ENCODE results near the gene ING1.
A peak's percentile ranks its signal among the peaks of the same experiment; 100 is the strongest.

The ING1 gene

GRCh38 chr13:110676595-110677587 is 36.6 kb upstream of the ING1 start:
- peaks cover 42% of the 10 kb centered on the region for H3K36me3 ChIP-seq (ENCODE audit: insufficient read depth, insufficient read length, low read length)
- no peaks in the 10 kb centered on the region for H3K4me1 ChIP-seq (ENCODE audit: insufficient read depth, insufficient read length)
- no peaks in the 10 kb centered on the region for H3K9me3 ChIP-seq (ENCODE audit: insufficient read depth, low read length)
- no peaks in the 10 kb centered on the region for H3K27me3 ChIP-seq (ENCODE audit: insufficient read depth, insufficient read length)
- no peak overlapping the region for H3K9ac ChIP-seq (ENCODE audit: insufficient read length, low read depth)
- no peak for DNase-seq (ENCODE audit: low read depth, low spot score)
- TF ChIP-seq ZNF274 (IDR thresholded peaks at IDR 0.05; ENCODE audit: low read depth, low read length) (no peak), YY1 (IDR thresholded peaks at IDR 0.05; ENCODE audit: insufficient read depth, insufficient read length) (no peak), SUZ12 (IDR thresholded peaks at IDR 0.05; ENCODE audit: extremely low read depth, insufficient read depth, insufficient read length) (no peak)
- no peak overlapping the region for H3K4me3 ChIP-seq (ENCODE audit: insufficient read length, low read depth)

GRCh38 chr13:110677731-110678545 is 35.6 kb upstream of the ING1 start:
- peaks cover 51% of the 10 kb centered on the region for H3K36me3 ChIP-seq (ENCODE audit: insufficient read depth, insufficient read length, low read length)
- H3K9me3 ChIP-seq (ENCODE audit: insufficient read depth, low read length) = no peaks in the 10 kb centered on the region
- TF ChIP-seq SUZ12 (IDR thresholded peaks at IDR 0.05; ENCODE audit: extremely low read depth, insufficient read depth, insufficient read length) (no peak), YY1 (IDR thresholded peaks at IDR 0.05; ENCODE audit: insufficient read depth, insufficient read length) (no peak), ZNF274 (IDR thresholded peaks at IDR 0.05; ENCODE audit: low read depth, low read length) (no peak)
- H3K9ac ChIP-seq (ENCODE audit: insufficient read length, low read depth) = no peak overlapping the region
- H3K27me3 ChIP-seq (ENCODE audit: insufficient read depth, insufficient read length) = no peaks in the 10 kb centered on the region
- DNase-seq (ENCODE audit: low read depth, low spot score) = no peak
- no peak overlapping the region for H3K4me3 ChIP-seq (ENCODE audit: insufficient read length, low read depth)
- H3K4me1 ChIP-seq (ENCODE audit: insufficient read depth, insufficient read length) = no peaks in the 10 kb centered on the region

GRCh38 chr13:110680852-110681251 is 32.6 kb upstream of the ING1 start:
- TF ChIP-seq YY1 (IDR thresholded peaks at IDR 0.05; ENCODE audit: insufficient read depth, insufficient read length) (no peak), ZNF274 (IDR thresholded peaks at IDR 0.05; ENCODE audit: low read depth, low read length) (no peak), SUZ12 (IDR thresholded peaks at IDR 0.05; ENCODE audit: extremely low read depth, insufficient read depth, insufficient read length) (no peak)
- Histone ChIP-seq H3K4me1 (ENCODE audit: insufficient read depth, insufficient read length) (no peaks in the 10 kb centered on the region), H3K27me3 (ENCODE audit: insufficient read depth, insufficient read length) (no peaks in the 10 kb centered on the region), H3K4me3 (ENCODE audit: insufficient read length, low read depth) (no peak overlapping the region), H3K9me3 (ENCODE audit: insufficient read depth, low read length) (no peaks in the 10 kb centered on the region), H3K36me3 (ENCODE audit: insufficient read depth, insufficient read length, low read length) (peaks cover 72% of the 10 kb centered on the region), H3K9ac (ENCODE audit: insufficient read length, low read depth) (no peak overlapping the region)
- peak; percentile 27 for DNase-seq (ENCODE audit: low read depth, low spot score)

GRCh38 chr13:110681868-110682550 is 31.5 kb upstream of the ING1 start:
- TF ChIP-seq YY1 (IDR thresholded peaks at IDR 0.05; ENCODE audit: insufficient read depth, insufficient read length) (no peak), SUZ12 (IDR thresholded peaks at IDR 0.05; ENCODE audit: extremely low read depth, insufficient read depth, insufficient read length) (no peak), ZNF274 (IDR thresholded peaks at IDR 0.05; ENCODE audit: low read depth, low read length) (no peak)
- Histone ChIP-seq H3K27me3 (ENCODE audit: insufficient read depth, insufficient read length) (no peaks in the 10 kb centered on the region), H3K4me1 (ENCODE audit: insufficient read depth, insufficient read length) (no peaks in the 10 kb centered on the region), H3K9ac (ENCODE audit: insufficient read length, low read depth) (no peak overlapping the region), H3K4me3 (ENCODE audit: insufficient read length, low read depth) (no peak overlapping the region), H3K36me3 (ENCODE audit: insufficient read depth, insufficient read length, low read length) (peaks cover 69% of the 10 kb centered on the region), H3K9me3 (ENCODE audit: insufficient read depth, low read length) (no peaks in the 10 kb centered on the region)
- DNase-seq (ENCODE audit: low read depth, low spot score) = no peak

- Histone ChIP-seq H3K4me3 (ENCODE audit: insufficient read length, low read depth) (no peak overlapping the region), H3K9me3 (ENCODE audit: insufficient read depth, low read length) (no peaks in the 10 kb centered on the region), H3K4me1 (ENCODE audit: insufficient read depth, insufficient read length) (no peaks in the 10 kb centered on the region), H3K9ac (ENCODE audit: insufficient read length, low read depth) (no peak overlapping the region), H3K36me3 (ENCODE audit: insufficient read depth, insufficient read length, low read length) (peaks cover 72% of the 10 kb centered on the region), H3K27me3 (ENCODE audit: insufficient read depth, insufficient read length) (no peaks in the 10 kb centered on the region)
- no peak for TF ChIP-seq YY1 (IDR thresholded peaks at IDR 0.05; ENCODE audit: insufficient read depth, insufficient read length)
- TF ChIP-seq ZNF274 (IDR thresholded peaks at IDR 0.05; ENCODE audit: low read depth, low read length) = no peak
- TF ChIP-seq SUZ12 (IDR thresholded peaks at IDR 0.05; ENCODE audit: extremely low read depth, insufficient read depth, insufficient read length) = no peak
- DNase-seq (ENCODE audit: low read depth, low spot score) = no peak
Observed at GRCh38 chr13:110682746-110683145, 30.8 kb upstream of the ING1 start.

- no peaks in the 10 kb centered on the region for H3K27me3 ChIP-seq (ENCODE audit: insufficient read depth, insufficient read length)
- H3K4me3 ChIP-seq (ENCODE audit: insufficient read length, low read depth) = no peak overlapping the region
- H3K9me3 ChIP-seq (ENCODE audit: insufficient read depth, low read length) = no peaks in the 10 kb centered on the region
- no peak for DNase-seq (ENCODE audit: low read depth, low spot score)
- H3K36me3 ChIP-seq (ENCODE audit: insufficient read depth, insufficient read length, low read length) = peaks cover 72% of the 10 kb centered on the region
- TF ChIP-seq SUZ12 (IDR thresholded peaks at IDR 0.05; ENCODE audit: extremely low read depth, insufficient read depth, insufficient read length) = no peak
- TF ChIP-seq YY1 (IDR thresholded peaks at IDR 0.05; ENCODE audit: insufficient read depth, insufficient read length) = no peak
- no peak for TF ChIP-seq ZNF274 (IDR thresholded peaks at IDR 0.05; ENCODE audit: low read depth, low read length)
- no peaks in the 10 kb centered on the region for H3K4me1 ChIP-seq (ENCODE audit: insufficient read depth, insufficient read length)
- H3K9ac ChIP-seq (ENCODE audit: insufficient read length, low read depth) = no peak overlapping the region
Observed at GRCh38 chr13:110683203-110683883, 30.2 kb upstream of the ING1 start.

Data from NT2/D1 (cell line).